GM19324 (cell line): ENCODE results near the gene NTSR1.

Source experiments
- ATAC-seq: cut with Tn5 transposase; IDR thresholded peaks from one replicate; pipeline ENCODE4 v1.9.1; 2021; ENCODE audit warnings: mild to moderate bottlenecking, moderate library complexity; ENCODE audit not compliant: unreplicated experiment, low FRiP score

The NTSR1 gene

DNA sequence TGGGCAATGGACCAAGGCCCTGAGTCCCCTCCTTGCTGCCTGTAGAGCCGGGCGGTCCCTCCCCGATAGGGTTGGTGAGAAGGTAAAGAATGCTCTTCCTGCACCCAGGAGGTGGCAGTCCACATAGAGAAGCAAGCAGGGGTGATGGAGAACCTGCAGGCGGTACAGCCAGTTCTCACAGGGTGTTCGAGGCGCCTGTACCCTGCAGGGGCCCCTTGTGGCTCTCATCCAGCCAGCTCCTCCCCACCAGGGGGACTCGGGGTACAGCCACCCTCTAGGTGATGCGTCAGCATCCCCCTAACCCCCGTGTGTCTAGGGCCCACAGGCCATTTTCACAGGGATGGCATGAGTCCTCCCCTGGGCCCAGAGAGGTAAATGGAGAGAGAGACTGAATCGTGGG is 103.1 kb downstream of the NTSR1 start:
- ATAC-seq = no peak
